Subcutaneous adipose tissue (tissue), 4 donors: ENCODE measurements around the gene SREK1IP1. TPM values are rescaled to one million over a fixed set of nuclear protein-coding genes. Genes with fewer than 3 reads are reported as not detected.

Experiments used
- CTCF ChIP-seq: fragments of 450-650 bp; IDR thresholded peaks from one replicate; pipeline ENCODE4 v1.5.1; 2016; ENCODE audit warnings: low read depth, mild to moderate bottlenecking, control low read depth, antibody characterized with exemption, moderate library complexity
- total RNA-seq, 4 donors: library from RNA; depleted of rRNA; stranded (reverse); fragments of >200 nt; gene quantifications; one replicate each; pipeline ENCODE4 v1.1.0, GENCODE V29; 2016

The SREK1IP1 gene
- total RNA-seq, 4 donors from 2014 or later: 10.9 to 20.1 (median 13.9) TPM

GRCh38 chr5:64796301-64796700 is 27.8 kb upstream of the SREK1IP1 start:
- no peak for TF ChIP-seq CTCF

- no peak for TF ChIP-seq CTCF
Measured at GRCh38 chr5:64794053-64794770, 25.7 kb upstream of the SREK1IP1 start.

GRCh38 chr5:64792469-64792868 is 24.0 kb upstream of the SREK1IP1 start:
- TF ChIP-seq CTCF: no peak

GRCh38 chr5:64790210-64790609 is 21.7 kb upstream of the SREK1IP1 start:
- no peak for TF ChIP-seq CTCF

GRCh38 chr5:64789457-64789856 is 21.0 kb upstream of the SREK1IP1 start:
- TF ChIP-seq CTCF: no peak

- TF ChIP-seq CTCF: no peak
Measured at GRCh38 chr5:64788156-64788555, 19.7 kb upstream of the SREK1IP1 start.

- no peak for TF ChIP-seq CTCF
Measured at GRCh38 chr5:64786372-64786771, 17.9 kb upstream of the SREK1IP1 start.
